WTC11 (cell line): ENCODE measurements around the gene FYN. TPM values are rescaled to one million over a fixed set of nuclear protein-coding genes. Genes with fewer than 3 reads are reported as not detected.
A peak's percentile ranks its signal among the peaks of the same experiment; 100 is the strongest.
"Not testable (repeated sequence)": the region's sequence is repeated elsewhere in the genome, so short reads cannot be mapped to it uniquely, and the experiment has no call there.

ENCODE experiments used
- ATAC-seq: fragments of 200-7000 bp; cut with Tn5 transposase; 2 replicates; pipeline ENCODE4 v1.10.0; 2021; ENCODE audit warnings: mild to moderate bottlenecking, moderate library complexity
- CTCF ChIA-PET: fragments of 300-600 bp; sonication (Branson Sonifier 250); formaldehyde crosslinking; loops from one replicate; lab custom pipeline; 2021; ENCODE audit warnings: antibody characterized with exemption; lab: Charles Lee
- POLR2A ChIA-PET: fragments of 350-600 bp; sonication (Branson Sonifier 250); formaldehyde crosslinking; loops from one replicate; lab custom pipeline; 2021; ENCODE audit warnings: antibody characterized with exemption; lab: Charles Lee
- DNase-seq: peaks from one replicate; pipeline ENCODE4 v3.0.0; 2021; ENCODE audit warnings: low spot score
- H3K27ac Mint-ChIP-seq: 2 replicates; pipeline ENCODE4 v1.8.0; 2021; ENCODE audit warnings: mixed read lengths
- H3K27me3 Mint-ChIP-seq: 2 replicates; pipeline ENCODE4 v1.8.0; 2021; ENCODE audit warnings: low read depth, mild to moderate bottlenecking, moderate library complexity, mixed read lengths
- H3K36me3 Mint-ChIP-seq: 2 replicates; pipeline ENCODE4 v1.8.0; 2021; ENCODE audit warnings: mixed read lengths
- H3K4me1 Mint-ChIP-seq: 2 replicates; pipeline ENCODE4 v1.8.0; 2022; ENCODE audit warnings: mixed read lengths
- H3K4me3 Mint-ChIP-seq: 2 replicates; pipeline ENCODE4 v1.8.0; 2021; ENCODE audit warnings: mild to moderate bottlenecking, moderate library complexity, mixed read lengths
- H3K9me3 Mint-ChIP-seq: 2 replicates; pipeline ENCODE4 v1.8.0; 2021; ENCODE audit warnings: mixed read lengths
- CBFB ChIP-seq: sonication (generic); formaldehyde crosslinking; IDR thresholded peaks from 2 replicates; pipeline ENCODE4 v1.8.1; 2022; ENCODE audit warnings: mild to moderate bottlenecking, low read depth, missing genetic modification reagents
- ELF4 ChIP-seq: sonication (generic); formaldehyde crosslinking; IDR thresholded peaks from 2 replicates; pipeline ENCODE4 v1.8.1; 2022; ENCODE audit warnings: low read depth, mild to moderate bottlenecking, moderate library complexity, missing genetic modification reagents
- ESRRA ChIP-seq: sonication (generic); formaldehyde crosslinking; IDR thresholded peaks from 2 replicates; pipeline ENCODE4 v1.8.1; 2022; ENCODE audit warnings: mild to moderate bottlenecking, missing genetic modification reagents, borderline replicate concordance
- FOXP1 ChIP-seq: sonication (generic); formaldehyde crosslinking; IDR thresholded peaks from 2 replicates; pipeline ENCODE4 v1.8.0; 2022; ENCODE audit warnings: missing genetic modification reagents, mild to moderate bottlenecking, moderate library complexity, borderline replicate concordance
- JAZF1 ChIP-seq: fragments of 250-450 bp; sonication (Bioruptor Pico); IDR thresholded peaks from 2 replicates; pipeline ENCODE4 v1.9.0; 2021; ENCODE audit warnings: moderate library complexity, mild to moderate bottlenecking, inconsistent platforms
- MYBL2 ChIP-seq: sonication (generic); formaldehyde crosslinking; IDR thresholded peaks from 2 replicates; pipeline ENCODE4 v1.8.1; 2023; ENCODE audit warnings: mild to moderate bottlenecking, moderate library complexity, missing genetic modification reagents
- NR1H2 ChIP-seq: sonication (generic); formaldehyde crosslinking; IDR thresholded peaks from 2 replicates; pipeline ENCODE4 v1.9.0; 2021; ENCODE audit warnings: mild to moderate bottlenecking, moderate library complexity, missing genetic modification reagents
- RORB ChIP-seq: fragments of 250-450 bp; sonication (Bioruptor Pico); IDR thresholded peaks from 2 replicates; pipeline ENCODE4 v1.9.0; 2021; ENCODE audit warnings: mild to moderate bottlenecking
- SMAD3 ChIP-seq: sonication (generic); formaldehyde crosslinking; IDR thresholded peaks from 2 replicates; pipeline ENCODE4 v1.8.0; 2022; ENCODE audit warnings: missing genetic modification reagents, mild to moderate bottlenecking, borderline replicate concordance
- TEAD1 ChIP-seq: sonication (generic); formaldehyde crosslinking; IDR thresholded peaks from 2 replicates; pipeline ENCODE4 v1.8.0; 2022; ENCODE audit warnings: mild to moderate bottlenecking, missing genetic modification reagents
- TP53 ChIP-seq: sonication (generic); formaldehyde crosslinking; IDR thresholded peaks from 2 replicates; pipeline ENCODE4 v1.8.1; 2023; ENCODE audit warnings: mild to moderate bottlenecking, missing genetic modification reagents
- ZBTB21 ChIP-seq: sonication (generic); formaldehyde crosslinking; IDR thresholded peaks from 2 replicates; pipeline ENCODE4 v1.8.1; 2023; ENCODE audit warnings: mild to moderate bottlenecking, missing genetic modification reagents, borderline replicate concordance
- ZNF121 ChIP-seq: sonication (generic); formaldehyde crosslinking; IDR thresholded peaks from 2 replicates; pipeline ENCODE4 v1.8.0; 2023; ENCODE audit warnings: missing genetic modification reagents
- ZNF219 ChIP-seq: sonication (generic); formaldehyde crosslinking; IDR thresholded peaks from 2 replicates; pipeline ENCODE4 v1.8.0; 2023; ENCODE audit warnings: missing genetic modification reagents, mild to moderate bottlenecking, borderline replicate concordance
- ZNF423 ChIP-seq: fragments of 250-450 bp; sonication (Bioruptor Pico); IDR thresholded peaks from 2 replicates; pipeline ENCODE4 v2.1.2; 2022; ENCODE audit warnings: mild to moderate bottlenecking, moderate library complexity
- total RNA-seq: library from RNA; stranded (reverse); gene quantifications from 3 replicates; pipeline ENCODE4 v1.2.3, GENCODE V29; 2021
- TF ChIP-seq, protein P1 (sequence below): sonication (generic); formaldehyde crosslinking; IDR thresholded peaks from 2 replicates; pipeline ENCODE4 v1.8.0; 2022; ENCODE audit warnings: mild to moderate bottlenecking, missing genetic modification reagents
- TF ChIP-seq, protein P2 (sequence below): sonication (generic); formaldehyde crosslinking; IDR thresholded peaks from 2 replicates; pipeline ENCODE4 v1.8.0; 2022; ENCODE audit warnings: mild to moderate bottlenecking, missing genetic modification reagents
- TF ChIP-seq, protein P3 (sequence below): sonication (generic); formaldehyde crosslinking; IDR thresholded peaks from 2 replicates; pipeline ENCODE4 v1.8.0; 2022; ENCODE audit warnings: mild to moderate bottlenecking, missing genetic modification reagents
- TF ChIP-seq, protein P4 (sequence below): sonication (generic); formaldehyde crosslinking; IDR thresholded peaks from 2 replicates; pipeline ENCODE4 v1.8.1; 2023; ENCODE audit warnings: mild to moderate bottlenecking, moderate library complexity, missing genetic modification reagents
- TF ChIP-seq, protein P5 (sequence below): sonication (generic); formaldehyde crosslinking; conservative IDR thresholded peaks from 2 replicates; pipeline ENCODE4 v1.8.1; 2022; ENCODE audit warnings: mild to moderate bottlenecking, missing genetic modification reagents
- TF ChIP-seq, protein P6 (sequence below): sonication (generic); formaldehyde crosslinking; IDR thresholded peaks from 2 replicates; pipeline ENCODE4 v1.8.1; 2023; ENCODE audit warnings: mild to moderate bottlenecking, missing genetic modification reagents, moderate library complexity

The FYN gene
- total RNA-seq, 1 experiment from 2014 or later: 63.9 TPM

DNA sequence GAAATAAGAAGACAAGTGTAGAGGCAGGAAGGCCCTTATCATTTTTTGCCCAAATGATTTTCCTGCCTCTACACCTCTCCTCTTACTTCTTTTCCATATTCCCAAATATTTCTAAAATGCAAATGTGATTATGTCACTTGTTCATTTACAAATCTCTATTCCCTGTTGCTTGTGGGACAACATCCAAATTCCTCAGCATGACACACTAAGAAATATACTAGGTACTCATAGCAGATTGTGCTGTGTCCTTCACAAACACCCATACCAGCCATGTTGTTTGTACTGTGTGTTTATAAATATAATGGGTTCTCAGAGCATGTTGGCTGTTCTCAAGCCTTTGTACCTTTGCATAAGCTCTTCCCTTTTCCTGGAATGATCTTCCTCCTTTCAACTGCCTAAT, 17.7 kb upstream of the FYN start (continued):
- TF ChIP-seq, protein P1, sequence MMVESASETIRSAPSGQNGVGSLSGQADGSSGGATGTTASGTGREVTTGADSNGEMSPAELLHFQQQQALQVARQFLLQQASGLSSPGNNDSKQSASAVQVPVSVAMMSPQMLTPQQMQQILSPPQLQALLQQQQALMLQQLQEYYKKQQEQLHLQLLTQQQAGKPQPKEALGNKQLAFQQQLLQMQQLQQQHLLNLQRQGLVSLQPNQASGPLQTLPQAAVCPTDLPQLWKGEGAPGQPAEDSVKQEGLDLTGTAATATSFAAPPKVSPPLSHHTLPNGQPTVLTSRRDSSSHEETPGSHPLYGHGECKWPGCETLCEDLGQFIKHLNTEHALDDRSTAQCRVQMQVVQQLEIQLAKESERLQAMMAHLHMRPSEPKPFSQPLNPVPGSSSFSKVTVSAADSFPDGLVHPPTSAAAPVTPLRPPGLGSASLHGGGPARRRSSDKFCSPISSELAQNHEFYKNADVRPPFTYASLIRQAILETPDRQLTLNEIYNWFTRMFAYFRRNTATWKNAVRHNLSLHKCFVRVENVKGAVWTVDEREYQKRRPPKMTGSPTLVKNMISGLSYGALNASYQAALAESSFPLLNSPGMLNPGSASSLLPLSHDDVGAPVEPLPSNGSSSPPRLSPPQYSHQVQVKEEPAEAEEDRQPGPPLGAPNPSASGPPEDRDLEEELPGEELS (CRISPR knock-in tag): no peak
- no peak for TF ChIP-seq CBFB (CRISPR knock-in tag)
- no peak for TF ChIP-seq TEAD1 (CRISPR knock-in tag)
- no peak for TF ChIP-seq ZBTB21 (CRISPR knock-in tag)
- TF ChIP-seq, all 79 proteins: peak for 0

DNA sequence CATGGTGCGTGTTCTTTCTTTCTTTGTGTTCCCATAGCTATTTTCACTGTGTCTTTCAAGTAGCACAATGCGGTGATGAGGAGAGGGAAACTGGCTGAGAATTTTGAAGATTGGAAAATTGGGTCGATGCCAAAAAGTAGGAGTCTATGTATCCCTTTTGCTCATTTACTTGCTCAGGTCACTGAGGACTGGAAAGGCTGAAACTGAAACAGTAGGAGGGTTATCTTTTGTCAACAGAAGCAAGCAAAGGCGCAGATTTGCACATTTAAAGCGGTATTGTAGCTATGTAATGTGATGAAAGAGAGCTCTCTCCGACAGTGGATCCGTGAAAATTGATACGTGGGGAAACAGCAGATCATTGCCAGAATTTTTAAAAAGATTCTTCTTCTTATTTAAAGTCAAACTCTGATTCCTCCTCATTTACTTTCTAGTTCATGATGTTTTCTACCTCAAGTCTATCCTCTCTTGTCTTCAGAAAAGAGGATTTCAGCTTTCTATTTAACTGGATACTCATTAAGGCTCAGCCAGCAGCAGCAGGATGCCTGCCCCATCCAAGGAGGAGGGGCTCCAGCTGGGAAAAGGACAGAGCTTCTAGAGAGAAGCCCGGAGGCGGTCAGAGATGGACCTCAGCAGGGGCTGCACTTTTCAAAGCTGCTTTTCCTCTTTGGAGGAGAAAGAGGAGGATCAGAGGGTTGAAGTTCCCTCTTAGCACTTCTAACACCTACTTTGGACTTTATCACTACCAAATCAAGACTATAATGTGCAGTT, 15.9 kb upstream of the FYN start:
- CTCF ChIA-PET: interaction anchor here (0.7 to 1.9 kb wide), 12 partner anchors 9 to 630 kb away, joined by 3 to 9 read pairs (median 4); partner anchors contain the start of gene FYN
- H3K27me3 Mint-ChIP-seq: peaks cover 70% of the 10 kb centered on the region
- peak overlapping the region; percentile 95 for H3K27ac Mint-ChIP-seq
- peaks cover 6% of the 10 kb centered on the region; the same call in 1 of the 2 replicates for H3K36me3 Mint-ChIP-seq
- H3K4me3 Mint-ChIP-seq: peak overlapping the region; percentile 59
- H3K4me1 Mint-ChIP-seq: peaks cover 41% of the 10 kb centered on the region
- DNase-seq: peak; percentile 79
- no peak for TF ChIP-seq JAZF1
- TF ChIP-seq, protein P2, sequence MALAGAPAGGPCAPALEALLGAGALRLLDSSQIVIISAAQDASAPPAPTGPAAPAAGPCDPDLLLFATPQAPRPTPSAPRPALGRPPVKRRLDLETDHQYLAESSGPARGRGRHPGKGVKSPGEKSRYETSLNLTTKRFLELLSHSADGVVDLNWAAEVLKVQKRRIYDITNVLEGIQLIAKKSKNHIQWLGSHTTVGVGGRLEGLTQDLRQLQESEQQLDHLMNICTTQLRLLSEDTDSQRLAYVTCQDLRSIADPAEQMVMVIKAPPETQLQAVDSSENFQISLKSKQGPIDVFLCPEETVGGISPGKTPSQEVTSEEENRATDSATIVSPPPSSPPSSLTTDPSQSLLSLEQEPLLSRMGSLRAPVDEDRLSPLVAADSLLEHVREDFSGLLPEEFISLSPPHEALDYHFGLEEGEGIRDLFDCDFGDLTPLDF: no peak
- TF ChIP-seq FOXP1 (CRISPR knock-in tag): no peak
- TF ChIP-seq ELF4: no peak
- TF ChIP-seq, protein P3, sequence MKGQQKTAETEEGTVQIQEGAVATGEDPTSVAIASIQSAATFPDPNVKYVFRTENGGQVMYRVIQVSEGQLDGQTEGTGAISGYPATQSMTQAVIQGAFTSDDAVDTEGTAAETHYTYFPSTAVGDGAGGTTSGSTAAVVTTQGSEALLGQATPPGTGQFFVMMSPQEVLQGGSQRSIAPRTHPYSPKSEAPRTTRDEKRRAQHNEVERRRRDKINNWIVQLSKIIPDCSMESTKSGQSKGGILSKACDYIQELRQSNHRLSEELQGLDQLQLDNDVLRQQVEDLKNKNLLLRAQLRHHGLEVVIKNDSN (CRISPR knock-in tag): no peak
- TF ChIP-seq TP53: no peak
- TF ChIP-seq, protein P4, sequence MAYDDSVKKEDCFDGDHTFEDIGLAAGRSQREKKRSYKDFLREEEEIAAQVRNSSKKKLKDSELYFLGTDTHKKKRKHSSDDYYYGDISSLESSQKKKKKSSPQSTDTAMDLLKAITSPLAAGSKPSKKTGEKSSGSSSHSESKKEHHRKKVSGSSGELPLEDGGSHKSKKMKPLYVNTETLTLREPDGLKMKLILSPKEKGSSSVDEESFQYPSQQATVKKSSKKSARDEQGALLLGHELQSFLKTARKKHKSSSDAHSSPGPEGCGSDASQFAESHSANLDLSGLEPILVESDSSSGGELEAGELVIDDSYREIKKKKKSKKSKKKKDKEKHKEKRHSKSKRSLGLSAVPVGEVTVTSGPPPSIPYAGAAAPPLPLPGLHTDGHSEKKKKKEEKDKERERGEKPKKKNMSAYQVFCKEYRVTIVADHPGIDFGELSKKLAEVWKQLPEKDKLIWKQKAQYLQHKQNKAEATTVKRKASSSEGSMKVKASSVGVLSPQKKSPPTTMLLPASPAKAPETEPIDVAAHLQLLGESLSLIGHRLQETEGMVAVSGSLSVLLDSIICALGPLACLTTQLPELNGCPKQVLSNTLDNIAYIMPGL (CRISPR knock-in tag): no peak
- TF ChIP-seq, protein P5, sequence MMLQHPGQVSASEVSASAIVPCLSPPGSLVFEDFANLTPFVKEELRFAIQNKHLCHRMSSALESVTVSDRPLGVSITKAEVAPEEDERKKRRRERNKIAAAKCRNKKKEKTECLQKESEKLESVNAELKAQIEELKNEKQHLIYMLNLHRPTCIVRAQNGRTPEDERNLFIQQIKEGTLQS (CRISPR knock-in tag): no peak
- no peak for TF ChIP-seq TEAD1 (CRISPR knock-in tag)
- TF ChIP-seq ZNF219 (CRISPR knock-in tag): no peak
- peak; percentile 93 for TF ChIP-seq ZNF121
- peak; percentile 69 for TF ChIP-seq ZNF423 (CRISPR knock-in tag)
- TF ChIP-seq SMAD3 (CRISPR knock-in tag): no peak
- no peak for TF ChIP-seq RORB
- TF ChIP-seq ESRRA (CRISPR knock-in tag): no peak
- no peak for TF ChIP-seq MYBL2
- no peak for TF ChIP-seq NR1H2 (CRISPR knock-in tag)
- TF ChIP-seq, protein P6, sequence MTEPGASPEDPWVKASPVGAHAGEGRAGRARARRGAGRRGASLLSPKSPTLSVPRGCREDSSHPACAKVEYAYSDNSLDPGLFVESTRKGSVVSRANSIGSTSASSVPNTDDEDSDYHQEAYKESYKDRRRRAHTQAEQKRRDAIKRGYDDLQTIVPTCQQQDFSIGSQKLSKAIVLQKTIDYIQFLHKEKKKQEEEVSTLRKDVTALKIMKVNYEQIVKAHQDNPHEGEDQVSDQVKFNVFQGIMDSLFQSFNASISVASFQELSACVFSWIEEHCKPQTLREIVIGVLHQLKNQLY (CRISPR knock-in tag): no peak
- POLR2A ChIA-PET: interaction anchor here (0.5 to 1.3 kb wide), 2 partner anchors 15 to 190 kb away, joined by 3 to 4 read pairs; partner anchors contain the start of gene FYN
- ATAC-seq: peak; percentile 98
- H3K9me3 Mint-ChIP-seq: peaks cover 18% of the 10 kb centered on the region

DNA sequence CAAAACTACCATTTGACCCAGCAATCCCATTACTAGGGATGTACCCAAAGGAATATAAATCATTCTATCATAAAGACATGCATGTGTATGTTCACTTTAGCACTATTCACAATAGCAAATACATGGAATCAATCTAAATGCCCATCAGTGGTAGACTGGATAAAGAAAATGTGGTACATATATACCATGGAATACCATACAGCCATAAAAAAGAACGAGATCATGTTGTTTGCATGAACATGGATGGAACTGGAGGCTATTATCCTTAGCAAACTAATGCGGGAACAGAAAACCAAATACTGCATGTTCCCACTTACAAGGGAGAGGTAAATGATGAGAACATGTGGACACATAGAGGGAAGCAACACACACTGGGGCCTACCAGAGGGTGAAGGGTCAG, 13.5 kb upstream of the FYN start:
- H3K4me3 Mint-ChIP-seq, CTCF ChIA-PET, POLR2A ChIA-PET, DNase-seq, ATAC-seq, H3K36me3 Mint-ChIP-seq, H3K27ac Mint-ChIP-seq: not testable (repeated sequence)
- Mint-ChIP-seq H3K27me3 (peaks cover 59% of the 10 kb centered on the region), H3K9me3 (peaks cover 18% of the 10 kb centered on the region), H3K4me1 (peaks cover 47% of the 10 kb centered on the region)
